Nephron progenitor cell (in vitro differentiated cells): Measurements from ENCODE around the gene RAB31.

ENCODE experiments used
- DNase-seq: peaks from one replicate; pipeline ENCODE4 v3.0.0; 2021
- H3K27ac Mint-ChIP-seq: 2 replicates; pipeline ENCODE4 v1.8.0; 2021; ENCODE audit warnings: mild to moderate bottlenecking, moderate library complexity, mixed read lengths
- H3K27me3 Mint-ChIP-seq: 2 replicates; pipeline ENCODE4 v1.8.0; 2021; ENCODE audit warnings: mild to moderate bottlenecking, low read depth, mixed read lengths; ENCODE audit not compliant: poor library complexity
- H3K36me3 Mint-ChIP-seq: 2 replicates; pipeline ENCODE4 v1.8.0; 2021; ENCODE audit warnings: low read depth, mixed read lengths
- H3K4me1 Mint-ChIP-seq: 2 replicates; pipeline ENCODE4 v1.8.0; 2021; ENCODE audit warnings: mixed read lengths
- H3K4me3 Mint-ChIP-seq: 2 replicates; pipeline ENCODE4 v1.8.0; 2021; ENCODE audit warnings: mild to moderate bottlenecking, moderate library complexity, mixed read lengths
- H3K9me3 Mint-ChIP-seq: 2 replicates; pipeline ENCODE4 v1.8.0; 2021; ENCODE audit warnings: mild to moderate bottlenecking, moderate library complexity, mixed read lengths
- TF ChIP-seq, protein P1 (sequence below): fragments of 200-600 bp; sonication (generic); IDR thresholded peaks from 2 replicates; pipeline ENCODE4 v1.5.0; 2021; ENCODE audit warnings: antibody characterized with exemption

RAB31 gene

GRCh38 chr18:9720327-9720726 is 12.2 kb downstream of the RAB31 start:
- TF ChIP-seq, protein P1, sequence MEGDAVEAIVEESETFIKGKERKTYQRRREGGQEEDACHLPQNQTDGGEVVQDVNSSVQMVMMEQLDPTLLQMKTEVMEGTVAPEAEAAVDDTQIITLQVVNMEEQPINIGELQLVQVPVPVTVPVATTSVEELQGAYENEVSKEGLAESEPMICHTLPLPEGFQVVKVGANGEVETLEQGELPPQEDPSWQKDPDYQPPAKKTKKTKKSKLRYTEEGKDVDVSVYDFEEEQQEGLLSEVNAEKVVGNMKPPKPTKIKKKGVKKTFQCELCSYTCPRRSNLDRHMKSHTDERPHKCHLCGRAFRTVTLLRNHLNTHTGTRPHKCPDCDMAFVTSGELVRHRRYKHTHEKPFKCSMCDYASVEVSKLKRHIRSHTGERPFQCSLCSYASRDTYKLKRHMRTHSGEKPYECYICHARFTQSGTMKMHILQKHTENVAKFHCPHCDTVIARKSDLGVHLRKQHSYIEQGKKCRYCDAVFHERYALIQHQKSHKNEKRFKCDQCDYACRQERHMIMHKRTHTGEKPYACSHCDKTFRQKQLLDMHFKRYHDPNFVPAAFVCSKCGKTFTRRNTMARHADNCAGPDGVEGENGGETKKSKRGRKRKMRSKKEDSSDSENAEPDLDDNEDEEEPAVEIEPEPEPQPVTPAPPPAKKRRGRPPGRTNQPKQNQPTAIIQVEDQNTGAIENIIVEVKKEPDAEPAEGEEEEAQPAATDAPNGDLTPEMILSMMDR = no peak
- Mint-ChIP-seq H3K27ac (peak overlapping the region; percentile 60), H3K4me3 (no peak overlapping the region), H3K4me1 (peaks cover 35% of the 10 kb centered on the region), H3K36me3 (peaks cover 17% of the 10 kb centered on the region), H3K27me3 (peaks cover 4% of the 10 kb centered on the region), H3K9me3 (peaks cover 7% of the 10 kb centered on the region)
- DNase-seq = no peak

GRCh38 chr18:9721893-9722550 is 13.9 kb downstream of the RAB31 start:
- peaks cover 7% of the 10 kb centered on the region for H3K9me3 Mint-ChIP-seq
- H3K4me1 Mint-ChIP-seq = peaks cover 26% of the 10 kb centered on the region
- no peak overlapping the region for H3K27ac Mint-ChIP-seq
- TF ChIP-seq, protein P1 = no peak
- H3K4me3 Mint-ChIP-seq = no peak overlapping the region
- H3K27me3 Mint-ChIP-seq = peaks cover 4% of the 10 kb centered on the region
- H3K36me3 Mint-ChIP-seq = peaks cover 17% of the 10 kb centered on the region
- no peak for DNase-seq

- TF ChIP-seq, protein P1 = no peak
- H3K27me3 Mint-ChIP-seq = peaks cover 4% of the 10 kb centered on the region
- H3K4me3 Mint-ChIP-seq = no peak overlapping the region
- H3K27ac Mint-ChIP-seq = no peak overlapping the region
- no peak for DNase-seq
- H3K36me3 Mint-ChIP-seq = peaks cover 17% of the 10 kb centered on the region
- peaks cover 7% of the 10 kb centered on the region for H3K9me3 Mint-ChIP-seq
- peaks cover 19% of the 10 kb centered on the region for H3K4me1 Mint-ChIP-seq
These were observed 14.6 kb downstream of the RAB31 start for GRCh38 chr18:9722691-9723090.

DNA sequence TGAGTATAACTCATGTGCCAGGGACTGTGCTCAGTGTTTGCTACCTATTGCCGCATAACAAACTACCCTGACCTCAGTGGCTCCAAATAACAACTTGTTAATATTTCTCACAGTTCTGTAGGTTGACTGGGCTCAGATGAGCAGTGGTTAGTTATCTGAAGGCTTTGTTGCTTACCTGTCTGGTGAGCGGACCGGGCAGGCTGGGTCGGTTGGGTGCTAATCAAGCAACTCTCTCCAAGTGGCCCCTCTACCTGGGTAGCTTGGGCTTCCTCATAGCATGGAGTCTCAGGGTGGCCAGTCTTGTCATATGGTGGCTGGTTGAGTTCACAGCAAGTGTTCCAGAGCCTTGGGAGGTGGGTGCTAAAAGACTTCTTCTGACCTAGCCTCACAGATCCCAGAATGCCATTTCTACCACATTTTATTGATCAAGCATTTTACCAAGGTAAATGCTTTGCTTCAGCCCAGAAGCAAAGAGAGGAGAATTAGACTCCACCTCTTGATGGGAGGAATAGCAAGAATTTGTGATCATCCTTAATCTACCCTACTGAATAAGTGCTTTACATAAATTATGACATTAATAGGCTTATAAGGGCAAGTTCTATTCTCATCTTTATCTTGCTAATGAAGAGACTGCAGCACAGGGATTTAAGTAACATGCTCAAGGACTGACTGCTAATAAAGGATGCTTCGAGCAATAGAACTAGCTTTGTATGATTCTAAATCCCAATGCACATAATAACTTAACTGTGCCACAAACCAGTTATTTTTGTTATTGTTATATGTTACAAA is 16.9 kb downstream of the RAB31 start:
- peaks cover 4% of the 10 kb centered on the region for H3K27me3 Mint-ChIP-seq
- no peak overlapping the region for H3K4me3 Mint-ChIP-seq
- no peak for DNase-seq
- peaks cover 17% of the 10 kb centered on the region for H3K36me3 Mint-ChIP-seq
- no peak overlapping the region for H3K27ac Mint-ChIP-seq
- H3K4me1 Mint-ChIP-seq = peaks cover 13% of the 10 kb centered on the region
- peaks cover 7% of the 10 kb centered on the region for H3K9me3 Mint-ChIP-seq
- TF ChIP-seq, protein P1 = no peak

DNA sequence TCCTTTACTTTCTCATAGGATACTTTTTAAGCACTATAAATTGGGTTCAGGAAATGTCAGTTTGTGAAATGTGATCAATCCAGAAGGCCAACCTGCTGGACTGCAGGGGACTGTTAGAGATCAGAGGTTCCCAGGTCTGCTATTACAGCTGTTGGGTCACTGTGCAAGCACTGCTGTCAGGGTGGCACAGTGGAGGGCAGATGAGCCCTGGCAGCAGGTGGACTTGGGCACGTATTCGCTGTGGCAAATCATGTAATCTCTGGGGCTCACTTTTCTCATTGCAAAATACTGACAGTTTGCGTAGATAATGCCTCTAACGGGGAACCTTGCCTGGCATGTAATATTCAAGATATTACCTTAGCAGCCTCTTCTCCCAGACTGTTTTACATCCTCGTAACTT is 18.1 kb downstream of the RAB31 start:
- H3K36me3 Mint-ChIP-seq = peaks cover 13% of the 10 kb centered on the region
- TF ChIP-seq, protein P1 = no peak
- DNase-seq = no peak
- peaks cover 6% of the 10 kb centered on the region for H3K27me3 Mint-ChIP-seq
- H3K4me3 Mint-ChIP-seq = no peak overlapping the region
- no peak overlapping the region for H3K27ac Mint-ChIP-seq
- H3K4me1 Mint-ChIP-seq = peaks cover 13% of the 10 kb centered on the region
- peaks cover 7% of the 10 kb centered on the region for H3K9me3 Mint-ChIP-seq
